ENCODE results near the gene KLHL6. TPM values are rescaled to one million over a fixed set of nuclear protein-coding genes. Genes with fewer than 3 reads are reported as not detected.
A peak's percentile ranks its signal among the peaks of the same experiment; 100 is the strongest.

KLHL6 gene
- total and polyA plus RNA-seq, 10 of the 15 experiments (the other 5 are each of a cell fraction or from before 2014, with no cell fraction given), result 4.0 to 91.8 (median 24.4) TPM

GRCh38 chr3:183591881-183592521, 36.5 kb upstream of the KLHL6 start (continued):
- TF ChIP-seq SIX5 (IDR thresholded peaks at IDR 0.05; ENCODE audit: low read depth, low read length, severe bottlenecking) (no peak), ZSCAN29 (IDR thresholded peaks at IDR 0.05) (no peak), ZBED1 (IDR thresholded peaks at IDR 0.05; ENCODE audit: borderline replicate concordance) (peak; percentile 70), NFYA (IDR thresholded peaks at IDR 0.05; ENCODE audit: borderline replicate concordance, low read depth, low read length) (no peak), CHD2 (IDR thresholded peaks at IDR 0.05; ENCODE audit: borderline replicate concordance, low read depth, low read length) (0 out of 2 replicates have a peak, but pooled peaks have one; percentile 37), IKZF1 (conservative IDR thresholded peaks at IDR 0.05) (peak; percentile 85), ZNF24 (IDR thresholded peaks at IDR 0.05) (no peak), USF1 (IDR thresholded peaks at IDR 0.05; ENCODE audit: borderline replicate concordance, extremely low read length, insufficient read depth, low read depth, low read length) (no peak), TCF12 (IDR thresholded peaks at IDR 0.05; ENCODE audit: low read depth, low read length) (no peak), BMI1 (IDR thresholded peaks at IDR 0.05; ENCODE audit: borderline replicate concordance) (peak; percentile 55; the same call in 1 of the 2 replicates), EZH2 (IDR thresholded peaks at IDR 0.05; ENCODE audit: borderline replicate concordance, control insufficient read depth, low read depth, low read length) (no peak), SUPT20H (IDR thresholded peaks at IDR 0.05; ENCODE audit: borderline replicate concordance, control insufficient read depth, low read depth, low read length) (no peak), EGR1 (IDR thresholded peaks at IDR 0.05; ENCODE audit: borderline replicate concordance in 1 of 2, low read depth in 2 of 2, low read length in 2 of 2) (no peak), MEF2A (IDR thresholded peaks at IDR 0.05; ENCODE audit: insufficient read depth, low read depth, low read length) (peak; percentile 77), SMAD5 (IDR thresholded peaks at IDR 0.05; ENCODE audit: low read depth) (no peak), LARP7 (IDR thresholded peaks at IDR 0.05) (no peak; the same call in 1 of the 2 replicates), E2F8 (IDR thresholded peaks at IDR 0.05; ENCODE audit: low read depth, partially characterized antibody) (peak; percentile 42), SPI1 (IDR thresholded peaks at IDR 0.05; ENCODE audit: borderline replicate concordance, insufficient read depth, low read depth, low read length) (peak; percentile 86), SREBF2 (IDR thresholded peaks at IDR 0.05; ENCODE audit: low read length) (no peak), FOS (IDR thresholded peaks at IDR 0.05; ENCODE audit: borderline replicate concordance, extremely low read depth, insufficient read length) (no peak), MYB (IDR thresholded peaks at IDR 0.05; ENCODE audit: borderline replicate concordance, low read depth, low read length) (no peak; the same call in 1 of the 2 replicates), RAD21 (IDR thresholded peaks at IDR 0.05; ENCODE audit: insufficient read depth, low read depth, low read length) (peak; percentile 41; the same call in 1 of the 2 replicates)
- TF ChIP-seq, protein P1, sequence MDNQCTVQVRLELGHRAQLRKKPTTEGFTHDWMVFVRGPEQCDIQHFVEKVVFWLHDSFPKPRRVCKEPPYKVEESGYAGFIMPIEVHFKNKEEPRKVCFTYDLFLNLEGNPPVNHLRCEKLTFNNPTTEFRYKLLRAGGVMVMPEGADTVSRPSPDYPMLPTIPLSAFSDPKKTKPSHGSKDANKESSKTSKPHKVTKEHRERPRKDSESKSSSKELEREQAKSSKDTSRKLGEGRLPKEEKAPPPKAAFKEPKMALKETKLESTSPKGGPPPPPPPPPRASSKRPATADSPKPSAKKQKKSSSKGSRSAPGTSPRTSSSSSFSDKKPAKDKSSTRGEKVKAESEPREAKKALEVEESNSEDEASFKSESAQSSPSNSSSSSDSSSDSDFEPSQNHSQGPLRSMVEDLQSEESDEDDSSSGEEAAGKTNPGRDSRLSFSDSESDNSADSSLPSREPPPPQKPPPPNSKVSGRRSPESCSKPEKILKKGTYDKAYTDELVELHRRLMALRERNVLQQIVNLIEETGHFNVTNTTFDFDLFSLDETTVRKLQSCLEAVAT (IDR thresholded peaks at IDR 0.05), result peak; percentile 31; the same call in 1 of the 2 replicates
- TF ChIP-seq, protein P2, sequence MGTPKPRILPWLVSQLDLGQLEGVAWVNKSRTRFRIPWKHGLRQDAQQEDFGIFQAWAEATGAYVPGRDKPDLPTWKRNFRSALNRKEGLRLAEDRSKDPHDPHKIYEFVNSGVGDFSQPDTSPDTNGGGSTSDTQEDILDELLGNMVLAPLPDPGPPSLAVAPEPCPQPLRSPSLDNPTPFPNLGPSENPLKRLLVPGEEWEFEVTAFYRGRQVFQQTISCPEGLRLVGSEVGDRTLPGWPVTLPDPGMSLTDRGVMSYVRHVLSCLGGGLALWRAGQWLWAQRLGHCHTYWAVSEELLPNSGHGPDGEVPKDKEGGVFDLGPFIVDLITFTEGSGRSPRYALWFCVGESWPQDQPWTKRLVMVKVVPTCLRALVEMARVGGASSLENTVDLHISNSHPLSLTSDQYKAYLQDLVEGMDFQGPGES (IDR thresholded peaks at IDR 0.05), result no peak
